Smooth muscle cell (in vitro differentiated cells): ENCODE data around the gene THSD7B. TPM values are rescaled to one million over a fixed set of nuclear protein-coding genes. Genes with fewer than 3 reads are reported as not detected.

Experiments
- DNase-seq: peaks from one replicate; lab custom pipeline; 2025; ENCODE audit not compliant: unreplicated experiment; lab: John Stamatoyannopoulos, UW
- H2AFZ ChIP-seq: fragments of 200-600 bp; sonication (generic); 2 replicates; pipeline ENCODE4 v1.6.0; 2016; ENCODE audit warnings: antibody characterized with exemption, low read depth, mild to moderate bottlenecking
- H3F3A ChIP-seq: fragments of 200-600 bp; sonication (generic); 2 replicates; pipeline ENCODE4 v1.6.0; 2017; ENCODE audit warnings: antibody characterized with exemption, low read depth
- H3K27ac ChIP-seq: fragments of 200-600 bp; sonication (generic); 2 replicates; pipeline ENCODE4 v1.5.1; 2016; ENCODE audit warnings: low read depth, mild to moderate bottlenecking
- H3K27me3 ChIP-seq: fragments of 200-600 bp; sonication (generic); 2 replicates; pipeline ENCODE4 v1.6.1; 2016; ENCODE audit warnings: low read depth, mild to moderate bottlenecking
- H3K36me3 ChIP-seq: fragments of 200-600 bp; sonication (generic); 2 replicates; pipeline ENCODE4 v1.5.1; 2016; ENCODE audit warnings: low read depth
- H3K4me1 ChIP-seq: fragments of 200-600 bp; sonication (generic); 2 replicates; pipeline ENCODE4 v1.5.1; 2016; ENCODE audit warnings: low read depth
- H3K4me2 ChIP-seq: fragments of 200-600 bp; sonication (generic); 2 replicates; pipeline ENCODE4 v1.6.0; 2016; ENCODE audit warnings: mild to moderate bottlenecking
- H3K4me3 ChIP-seq: fragments of 200-600 bp; sonication (generic); 2 replicates; pipeline ENCODE4 v1.5.1; 2016; ENCODE audit warnings: mild to moderate bottlenecking
- H3K79me2 ChIP-seq: fragments of 200-600 bp; sonication (generic); 2 replicates; pipeline ENCODE4 v1.6.0; 2016; ENCODE audit warnings: low read depth, mild to moderate bottlenecking
- H3K9ac ChIP-seq: fragments of 200-600 bp; sonication (generic); 2 replicates; pipeline ENCODE4 v1.6.0; 2016; ENCODE audit warnings: low read depth
- H3K9me3 ChIP-seq: fragments of 200-600 bp; sonication (generic); replicated peaks from 2 replicates; pipeline ENCODE4 v1.5.1; 2016; ENCODE audit warnings: low read depth
- H4K20me1 ChIP-seq: fragments of 200-600 bp; sonication (generic); 2 replicates; pipeline ENCODE4 v1.6.0; 2016; ENCODE audit warnings: low read depth
- CTCF ChIP-seq: fragments of 200-600 bp; sonication (generic); IDR thresholded peaks from 2 replicates; pipeline ENCODE4 v1.5.1; 2017; ENCODE audit warnings: borderline replicate concordance, mild to moderate bottlenecking, antibody characterized with exemption; ENCODE audit not compliant: insufficient read depth, poor library complexity, severe bottlenecking
- WGBS: methylation state at CpG from one replicate; pipeline ENCODE4 v1.1.7; 2016; ENCODE audit warnings: low lambda C conversion rate; 5-methylcytosine and 5-hydroxymethylcytosine counted together
- polyA plus RNA-seq: library from polyadenylated mRNA; unstranded; fragments of >200 nt; fragmentation: Nextera tagmentation; extraction: Ambion mirVana; gene quantifications from 2 replicates; pipeline ENCODE4 v1.2.1, GENCODE V29; 2016
- total RNA-seq: library from RNA; depleted of rRNA; stranded (reverse); fragments of >200 nt; gene quantifications from 2 replicates; pipeline ENCODE4 v1.2.3, GENCODE V29; 2014

Gene THSD7B
- total and polyA plus RNA-seq, 2 experiments from 2014 or later = not detected

GRCh38 chr2:137167651-137168050 is 402.3 kb downstream of the THSD7B start:
- H4K20me1 ChIP-seq = no peaks in the 10 kb centered on the region
- DNase-seq = no peak
- H3K9me3 ChIP-seq = no peaks in the 10 kb centered on the region
- no peak overlapping the region for H2AFZ ChIP-seq
- H3K27ac ChIP-seq = no peak overlapping the region
- H3K9ac ChIP-seq = no peak overlapping the region
- TF ChIP-seq CTCF = no peak
- no peaks in the 10 kb centered on the region for H3F3A ChIP-seq
- no peaks in the 10 kb centered on the region for H3K36me3 ChIP-seq
- no peaks in the 10 kb centered on the region for H3K79me2 ChIP-seq
- H3K27me3 ChIP-seq = no peaks in the 10 kb centered on the region
- no peak overlapping the region for H3K4me2 ChIP-seq
- H3K4me3 ChIP-seq = no peak overlapping the region
- peaks cover 3% of the 10 kb centered on the region for H3K4me1 ChIP-seq
- 95% methylated on average over 3 of the region's 3 CpGs for WGBS

GRCh38 chr2:137168552-137168951 is 403.2 kb downstream of the THSD7B start:
- Histone ChIP-seq H3F3A (no peaks in the 10 kb centered on the region), H3K36me3 (no peaks in the 10 kb centered on the region), H4K20me1 (no peaks in the 10 kb centered on the region), H3K9me3 (no peaks in the 10 kb centered on the region), H3K79me2 (no peaks in the 10 kb centered on the region), H2AFZ (no peak overlapping the region), H3K4me2 (no peak overlapping the region), H3K27ac (no peak overlapping the region), H3K4me3 (no peak overlapping the region), H3K4me1 (peaks cover 3% of the 10 kb centered on the region), H3K9ac (no peak overlapping the region), H3K27me3 (no peaks in the 10 kb centered on the region)
- no peak for DNase-seq
- no peak for TF ChIP-seq CTCF
- 72% methylated on average over 4 of the region's 4 CpGs for WGBS

- Histone ChIP-seq H3K4me3 (no peak overlapping the region), H3K27me3 (no peaks in the 10 kb centered on the region), H4K20me1 (no peaks in the 10 kb centered on the region), H3F3A (no peaks in the 10 kb centered on the region), H3K36me3 (no peaks in the 10 kb centered on the region), H2AFZ (no peak overlapping the region), H3K9ac (no peak overlapping the region), H3K79me2 (no peaks in the 10 kb centered on the region), H3K4me1 (peaks cover 3% of the 10 kb centered on the region), H3K4me2 (no peak overlapping the region), H3K27ac (no peak overlapping the region), H3K9me3 (no peaks in the 10 kb centered on the region)
- no peak for DNase-seq
- 6% methylated on average over 1 of the region's 1 CpG for WGBS
- TF ChIP-seq CTCF = no peak
Measured at GRCh38 chr2:137172162-137172561, 406.8 kb downstream of the THSD7B start.

- H3K4me2 ChIP-seq = no peak overlapping the region
- no peak overlapping the region for H2AFZ ChIP-seq
- no peaks in the 10 kb centered on the region for H3F3A ChIP-seq
- WGBS = 22% methylated on average over 3 of the region's 3 CpGs
- H3K36me3 ChIP-seq = no peaks in the 10 kb centered on the region
- peaks cover 3% of the 10 kb centered on the region for H3K4me1 ChIP-seq
- peak; percentile 42 for TF ChIP-seq CTCF
- no peak overlapping the region for H3K9ac ChIP-seq
- no peak overlapping the region for H3K4me3 ChIP-seq
- no peaks in the 10 kb centered on the region for H4K20me1 ChIP-seq
- DNase-seq = no peak
- no peaks in the 10 kb centered on the region for H3K9me3 ChIP-seq
- no peaks in the 10 kb centered on the region for H3K27me3 ChIP-seq
- H3K27ac ChIP-seq = no peak overlapping the region
- H3K79me2 ChIP-seq = no peaks in the 10 kb centered on the region
Measured at GRCh38 chr2:137173463-137173862, 408.1 kb downstream of the THSD7B start.
